Fibroblast of peridontal ligament (primary cell): ENCODE measurements around the gene USP2.
A peak's percentile ranks its signal among the peaks of the same experiment; 100 is the strongest.

Experiments used
- DNase-seq: peaks from one replicate; pipeline ENCODE4 v3.0.0-alpha.2; 2010; ENCODE audit errors: extremely low read depth

The USP2 gene, protein sequence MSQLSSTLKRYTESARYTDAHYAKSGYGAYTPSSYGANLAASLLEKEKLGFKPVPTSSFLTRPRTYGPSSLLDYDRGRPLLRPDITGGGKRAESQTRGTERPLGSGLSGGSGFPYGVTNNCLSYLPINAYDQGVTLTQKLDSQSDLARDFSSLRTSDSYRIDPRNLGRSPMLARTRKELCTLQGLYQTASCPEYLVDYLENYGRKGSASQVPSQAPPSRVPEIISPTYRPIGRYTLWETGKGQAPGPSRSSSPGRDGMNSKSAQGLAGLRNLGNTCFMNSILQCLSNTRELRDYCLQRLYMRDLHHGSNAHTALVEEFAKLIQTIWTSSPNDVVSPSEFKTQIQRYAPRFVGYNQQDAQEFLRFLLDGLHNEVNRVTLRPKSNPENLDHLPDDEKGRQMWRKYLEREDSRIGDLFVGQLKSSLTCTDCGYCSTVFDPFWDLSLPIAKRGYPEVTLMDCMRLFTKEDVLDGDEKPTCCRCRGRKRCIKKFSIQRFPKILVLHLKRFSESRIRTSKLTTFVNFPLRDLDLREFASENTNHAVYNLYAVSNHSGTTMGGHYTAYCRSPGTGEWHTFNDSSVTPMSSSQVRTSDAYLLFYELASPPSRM

DNA sequence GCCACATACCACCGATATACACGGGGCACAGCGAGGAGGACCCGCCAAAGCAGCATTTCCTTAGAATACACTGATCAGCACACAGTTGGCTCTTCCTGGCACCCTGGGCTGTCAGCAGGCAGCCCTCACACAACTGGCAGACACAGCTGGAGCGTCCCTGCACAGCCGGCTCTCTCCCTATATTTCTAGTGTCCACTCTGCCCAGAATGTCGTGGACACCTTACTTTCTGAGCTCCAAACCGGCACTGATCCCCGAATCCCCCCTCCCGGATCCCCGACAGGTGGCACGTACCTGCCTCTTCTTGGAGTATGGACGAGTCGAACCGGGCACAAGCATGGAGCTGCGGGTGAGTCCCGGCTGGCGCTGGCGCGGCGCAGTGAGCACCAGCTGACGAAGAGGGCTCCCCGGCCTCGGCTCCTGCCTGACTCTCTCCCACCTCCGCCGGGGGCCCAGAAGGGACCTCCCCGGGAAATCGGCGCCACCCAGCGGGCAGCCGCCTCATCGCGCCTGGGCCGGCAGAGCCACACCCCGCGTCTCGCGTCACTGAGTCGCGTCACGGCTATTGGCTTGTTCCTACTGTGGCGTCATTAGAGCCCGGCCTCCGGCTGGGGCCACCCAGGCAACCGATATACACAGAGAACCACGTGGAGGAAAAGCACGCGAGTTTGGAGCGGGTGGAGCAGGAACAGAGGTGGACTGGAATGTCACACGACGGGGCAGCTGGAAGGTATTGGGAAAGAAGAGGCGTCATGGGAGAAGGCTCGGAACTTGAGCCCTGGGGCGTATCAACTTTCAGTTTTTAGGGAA lies at the start of gene USP2:
Gene USP2, minus strand, starts transcription at position 510 of the 808 bp plus-strand sequence. CDS start 8,210 bp downstream, outside the sequence.
- peak; percentile 95 for DNase-seq

DNA sequence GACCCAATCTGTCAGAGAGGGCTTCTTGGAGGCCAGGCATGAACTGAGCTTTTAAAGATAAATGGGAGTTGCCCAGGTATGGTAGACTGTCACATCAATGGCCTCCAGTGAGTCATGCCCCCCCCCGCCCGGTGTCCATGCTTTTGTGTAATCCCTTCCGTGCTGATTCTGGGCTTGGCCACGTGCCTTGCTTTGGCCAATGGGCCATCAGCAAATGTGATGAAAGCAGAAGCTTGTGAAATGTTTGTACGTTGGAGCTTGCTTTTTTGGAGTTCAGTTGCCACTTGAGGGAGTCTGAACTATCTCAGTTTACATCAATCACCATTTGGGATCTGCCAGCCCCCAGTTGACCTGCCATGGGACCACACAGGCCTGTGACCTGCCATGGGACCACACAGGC lies 45.8 kb upstream of the USP2 start:
- DNase-seq, result no peak

DNA sequence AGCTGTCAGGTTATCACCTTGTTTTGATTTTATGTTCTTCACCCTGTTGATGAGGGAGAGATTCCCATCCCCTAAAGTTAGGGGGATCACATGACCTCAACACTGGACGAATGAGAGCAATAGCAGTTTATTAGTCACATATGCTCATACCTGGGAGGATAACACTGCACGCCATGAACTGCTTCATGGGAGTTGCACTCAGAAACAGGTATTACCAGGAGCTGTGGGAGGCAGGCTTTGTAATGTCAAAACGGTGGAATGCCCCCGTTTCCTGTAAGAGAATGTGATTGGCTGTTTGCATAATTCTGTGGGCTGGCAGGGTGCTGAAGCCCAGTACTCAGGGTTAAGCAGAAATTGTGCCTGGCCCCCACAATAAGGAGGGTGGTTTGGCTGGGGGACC lies 44.7 kb upstream of the USP2 start:
- DNase-seq, result no peak

DNA sequence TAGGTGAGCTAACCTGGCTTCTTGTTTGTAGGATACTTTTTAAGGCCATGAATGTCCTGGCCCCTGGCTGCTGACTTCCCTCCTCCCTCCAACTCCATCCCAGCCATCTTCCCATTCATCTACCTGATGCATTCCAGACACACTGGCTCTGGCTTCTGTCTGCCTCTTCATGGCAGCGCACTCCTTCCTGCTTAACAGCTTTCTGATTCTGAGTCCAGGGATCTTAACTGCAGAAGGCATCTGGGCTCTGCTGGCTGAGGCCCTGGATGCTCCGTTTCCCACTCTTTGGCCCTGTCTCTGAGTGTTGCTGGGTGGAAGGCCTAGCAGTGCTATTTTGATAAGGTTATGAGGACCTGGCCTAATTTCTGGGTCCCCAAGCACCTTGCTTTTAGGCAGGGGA lies 43.3 kb upstream of the USP2 start:
- DNase-seq, result no peak

GRCh38 chr11:119424276-119424675 lies 42.8 kb upstream of the USP2 start:
- no peak for DNase-seq

- no peak for DNase-seq
Observed at GRCh38 chr11:119423509-119424254, 42.2 kb upstream of the USP2 start.

DNA sequence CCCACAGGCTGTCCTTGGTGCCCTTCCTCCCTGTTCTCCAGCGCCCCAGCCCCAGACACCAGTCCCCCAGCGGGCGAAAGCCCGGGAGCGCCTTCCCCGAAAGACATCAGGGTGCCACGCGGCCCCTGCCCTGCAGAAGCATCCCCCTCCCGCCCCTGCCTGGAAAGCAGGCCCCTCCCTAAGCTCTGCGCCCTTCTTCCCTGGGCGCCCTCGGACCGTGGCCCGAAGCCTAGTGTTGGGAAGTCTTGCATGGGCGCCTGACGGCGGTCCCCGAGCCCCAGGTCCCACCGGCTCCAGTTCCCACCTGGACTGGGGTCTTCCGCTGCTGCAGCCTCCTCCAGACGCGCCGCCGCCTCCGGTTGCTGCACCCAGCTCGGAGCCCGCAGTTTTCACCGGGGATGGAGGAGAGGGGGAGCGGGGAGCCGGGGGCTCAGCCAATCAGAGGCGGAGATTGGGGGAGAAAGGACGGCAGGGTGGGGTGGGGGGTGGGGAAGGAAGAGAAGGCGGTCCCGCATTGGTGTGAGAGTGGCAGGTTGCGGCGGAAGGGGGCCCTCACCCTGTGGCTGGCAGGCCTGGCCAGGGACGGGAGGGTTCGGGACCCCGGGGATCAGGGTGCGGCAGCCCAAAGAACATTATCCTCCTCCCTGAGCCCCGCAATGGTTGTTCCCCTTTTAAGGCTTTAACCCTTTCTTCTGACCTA lies 41.5 kb upstream of the USP2 start, which contains the start of gene THY1:
Gene THY1, minus strand, starts transcription at position 364 of the 700 bp plus-strand sequence. CDS start 2,267 bp downstream, outside the sequence.
- DNase-seq, result peak; percentile 52

GRCh38 chr11:119421941-119422808 lies 40.7 kb upstream of the USP2 start:
- DNase-seq, result peak; percentile 31

- peak; percentile 26 for DNase-seq
Observed at GRCh38 chr11:119421351-119421750, 39.9 kb upstream of the USP2 start.

GRCh38 chr11:119420631-119421030 lies 39.1 kb upstream of the USP2 start:
- no peak for DNase-seq

DNA sequence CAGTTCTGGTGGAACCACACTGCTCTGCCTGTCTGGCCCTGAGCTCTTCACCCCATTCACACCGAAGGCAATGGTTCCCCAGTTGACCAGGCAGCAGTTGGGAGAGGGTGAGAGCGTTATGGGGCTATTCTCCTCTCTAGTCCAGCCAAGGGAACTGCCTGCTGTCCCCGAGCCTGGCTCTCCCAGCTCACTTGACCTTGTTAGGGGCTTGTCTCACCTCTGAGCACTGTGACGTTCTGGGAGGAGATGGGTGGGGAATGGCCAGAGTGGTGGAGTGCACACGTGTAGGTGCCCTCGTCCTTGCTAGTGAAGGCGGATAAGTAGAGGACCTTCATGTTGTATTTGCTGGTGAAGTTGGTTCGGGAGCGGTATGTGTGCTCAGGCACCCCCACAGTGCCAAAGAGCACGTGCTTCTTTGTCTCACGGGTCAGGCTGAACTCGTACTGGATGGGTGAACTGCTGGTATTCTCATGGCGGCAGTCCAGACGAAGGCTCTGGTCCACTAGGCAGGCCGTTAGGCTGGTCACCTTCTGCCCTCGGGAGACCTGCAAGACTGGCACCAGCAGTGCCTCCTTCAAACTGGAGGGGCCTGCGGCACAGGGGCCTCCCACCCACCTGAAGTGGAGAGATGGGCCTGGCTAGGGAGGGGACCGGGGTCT lies 38.5 kb upstream of the USP2 start:
- no peak for DNase-seq

GRCh38 chr11:119419246-119419645 lies 37.8 kb upstream of the USP2 start:
- DNase-seq, result no peak

DNA sequence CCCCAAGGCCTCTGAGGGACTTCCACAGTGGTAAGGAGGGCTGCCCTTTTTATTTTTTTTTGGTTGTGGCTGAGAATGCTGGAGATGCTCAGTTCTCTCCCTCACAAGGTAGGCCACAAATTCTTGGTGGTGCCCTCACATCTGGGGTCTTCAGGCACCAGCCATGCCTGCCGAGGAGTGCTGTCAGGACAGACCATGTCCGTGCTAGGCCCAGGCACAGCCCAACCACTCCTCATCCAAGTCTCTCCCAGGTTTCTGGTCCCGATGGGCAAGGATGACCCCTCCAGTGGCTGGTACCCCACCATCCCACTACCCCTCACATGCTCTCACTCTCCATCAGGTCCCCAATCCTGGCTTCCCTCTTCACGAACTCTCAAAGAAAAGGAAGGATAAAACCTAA lies 37.3 kb upstream of the USP2 start:
- DNase-seq, result no peak

DNA sequence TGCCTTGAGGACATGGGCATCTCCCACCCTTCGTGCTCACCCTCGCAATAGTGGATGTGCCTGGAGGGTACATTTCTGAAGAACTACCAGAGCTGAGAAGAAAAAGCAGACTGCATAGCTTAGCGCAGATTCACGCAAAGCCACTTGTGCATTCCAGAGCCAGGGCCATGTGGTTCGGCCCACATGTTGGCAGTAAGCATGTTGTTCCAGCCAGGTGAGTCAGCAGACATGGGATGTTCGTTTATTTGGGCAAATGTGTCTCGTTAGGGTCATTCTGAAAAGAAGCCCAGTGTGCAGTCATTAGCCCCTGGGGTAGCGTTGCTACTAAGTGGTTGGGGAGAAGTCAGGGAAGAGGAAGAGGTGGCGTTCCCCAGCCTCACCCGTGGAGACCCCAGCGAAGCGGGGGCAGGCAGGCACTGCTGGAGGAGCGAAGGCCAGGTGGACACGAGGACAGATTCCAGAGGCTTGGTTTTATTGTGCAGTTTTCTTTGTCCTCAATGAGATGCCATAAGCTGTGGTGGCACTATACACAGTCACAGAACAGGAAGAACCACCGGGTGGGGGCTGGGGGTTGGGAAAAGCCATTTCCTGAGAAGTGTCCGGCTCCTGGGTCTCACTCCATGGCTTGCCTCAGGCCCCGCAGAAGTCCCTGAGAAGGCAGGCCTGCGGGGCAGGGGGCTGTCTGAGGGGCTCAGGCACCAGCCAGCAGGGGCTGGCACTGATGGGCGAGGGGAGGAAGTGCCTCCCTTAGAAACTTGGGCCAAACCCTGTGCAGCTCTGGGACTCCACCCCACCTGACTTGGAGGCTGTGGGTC lies 36.4 kb upstream of the USP2 start:
- peak; percentile 81 for DNase-seq

DNA sequence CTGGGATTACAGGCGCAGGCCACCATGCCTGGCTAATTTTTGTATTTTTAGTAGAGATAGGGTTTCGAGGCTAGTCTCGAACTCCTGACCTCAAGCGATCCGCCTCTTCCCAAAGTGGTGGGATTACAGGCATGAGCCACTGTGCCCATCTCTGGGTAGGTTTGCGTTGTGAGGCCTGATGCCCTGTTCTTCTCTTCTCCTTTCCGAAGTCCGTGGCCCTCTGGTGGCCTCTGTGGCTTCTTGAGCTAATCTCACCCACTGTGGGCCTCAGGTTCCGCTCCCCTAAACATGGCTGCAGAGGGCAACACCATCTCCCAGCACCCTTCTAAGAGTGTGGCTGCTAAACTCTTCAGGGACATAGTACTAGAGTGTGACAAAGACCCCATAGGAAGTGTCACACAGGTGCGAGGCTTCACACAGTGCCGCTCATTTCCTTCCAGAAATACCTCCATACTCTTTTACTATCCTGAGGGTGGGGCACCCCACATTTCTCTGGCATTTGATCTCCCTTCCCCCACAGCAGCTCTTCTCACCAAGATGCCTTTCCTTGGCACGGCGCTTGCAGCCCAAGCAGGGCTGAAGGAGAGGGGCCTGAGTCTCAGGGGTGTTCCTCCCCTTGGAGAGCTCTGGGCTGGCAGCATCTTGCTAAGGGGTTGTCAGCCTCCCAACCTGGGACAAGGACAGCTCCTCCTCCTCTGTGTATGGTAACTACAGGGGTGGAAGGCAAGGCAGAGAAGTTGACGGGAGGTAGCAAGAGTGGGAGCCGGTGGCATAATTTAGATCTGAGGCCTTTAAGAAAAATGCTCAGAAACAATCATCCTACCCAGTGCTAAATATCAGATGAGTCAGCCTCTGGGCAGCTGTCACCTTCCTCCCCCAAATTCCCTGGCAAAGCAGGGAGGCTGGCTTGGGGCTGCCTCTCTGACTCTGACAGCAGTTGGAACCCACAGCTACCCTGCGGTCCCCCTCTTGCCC lies 35.4 kb upstream of the USP2 start:
- peak; percentile 68 for DNase-seq

GRCh38 chr11:119415966-119416365 lies 34.5 kb upstream of the USP2 start:
- DNase-seq, result no peak

- DNase-seq, result no peak
Observed at GRCh38 chr11:119415517-119415916, 34.0 kb upstream of the USP2 start.
